ENCODE measurements around the gene PLOD2. TPM values are rescaled to one million over a fixed set of nuclear protein-coding genes. Genes with fewer than 3 reads are reported as not detected.

Gene PLOD2
- total RNA-seq, 2 experiments from 2014 or later, result 0.20 to 1.2 TPM

- Mint-ChIP-seq H3K27ac (no peak overlapping the region), H3K36me3 (no peaks in the 10 kb centered on the region), H3K9me3 (ENCODE audit: low read depth) (no peaks in the 10 kb centered on the region), H3K4me1 (no peaks in the 10 kb centered on the region), H3K27me3 (no peaks in the 10 kb centered on the region), H3K4me3 (no peak overlapping the region)
- DNase-seq (no peak), ATAC-seq (no peak)
- CTCF ChIA-PET, result no interaction called here
These were observed 68.8 kb downstream of the PLOD2 start for GRCh38 chr3:146092230-146092629.

DNA sequence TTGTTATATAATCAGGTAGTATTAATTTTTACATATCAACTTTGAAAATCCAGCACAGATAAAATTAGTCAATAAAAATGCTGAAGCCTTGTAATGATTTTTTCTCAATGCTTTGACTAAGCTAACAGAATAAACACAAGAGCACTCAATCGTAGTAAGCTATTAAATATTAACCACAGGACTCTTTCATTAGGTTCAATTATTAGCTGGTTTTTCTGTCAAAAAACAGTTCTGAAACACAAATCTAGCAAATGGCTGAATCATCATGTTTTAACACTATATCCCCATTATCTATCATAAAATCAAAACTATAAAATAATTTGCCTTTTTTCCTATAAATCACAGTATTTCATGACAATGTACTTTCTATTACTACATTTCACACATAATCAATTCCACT is 69.6 kb downstream of the PLOD2 start:
- ATAC-seq, result no peak

GRCh38 chr3:146090521-146090920 is 70.5 kb downstream of the PLOD2 start:
- CTCF ChIA-PET, result no interaction called here
- ATAC-seq (no peak), DNase-seq (no peak)
- Mint-ChIP-seq H3K27ac (no peak overlapping the region), H3K4me3 (no peak overlapping the region), H3K9me3 (ENCODE audit: low read depth) (no peaks in the 10 kb centered on the region), H3K4me1 (no peaks in the 10 kb centered on the region), H3K27me3 (no peaks in the 10 kb centered on the region), H3K36me3 (no peaks in the 10 kb centered on the region)

More for the DNA sequence above, 69.6 kb downstream of the PLOD2 start:
- CTCF ChIA-PET, result no interaction called here
- Mint-ChIP-seq H3K36me3 (no peaks in the 10 kb centered on the region), H3K4me1 (no peaks in the 10 kb centered on the region), H3K27ac (no peak overlapping the region), H3K4me3 (no peak overlapping the region), H3K9me3 (ENCODE audit: low read depth) (no peaks in the 10 kb centered on the region), H3K27me3 (no peaks in the 10 kb centered on the region)
- no peak for DNase-seq

DNA sequence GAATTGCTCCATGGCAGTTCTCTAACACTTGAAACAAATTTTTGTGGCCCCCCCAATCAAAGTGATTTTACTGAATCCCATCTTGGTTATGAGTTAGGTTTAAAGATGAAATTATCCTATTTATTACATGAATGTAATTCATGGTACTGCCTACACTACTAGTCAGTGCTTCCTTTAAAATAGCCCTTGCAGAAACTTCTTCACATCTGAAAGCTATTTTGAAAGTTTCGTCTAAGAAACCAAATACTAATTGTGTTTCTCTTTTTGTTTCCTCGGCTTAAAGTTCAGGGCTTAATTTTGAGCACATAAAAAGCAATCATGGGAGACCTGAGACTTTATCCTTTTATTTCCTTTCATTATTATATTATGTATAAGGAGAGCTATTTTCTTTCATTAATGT is 72.1 kb downstream of the PLOD2 start:
- H3K4me1 Mint-ChIP-seq, result no peaks in the 10 kb centered on the region
- DNase-seq (no peak), ATAC-seq (no peak)
- H3K27ac Mint-ChIP-seq, result no peak overlapping the region
- CTCF ChIA-PET, result no interaction called here
- H3K9me3 Mint-ChIP-seq (ENCODE audit: low read depth), result no peaks in the 10 kb centered on the region
- H3K27me3 Mint-ChIP-seq, result no peaks in the 10 kb centered on the region
- no peak overlapping the region for H3K4me3 Mint-ChIP-seq
- H3K36me3 Mint-ChIP-seq, result no peaks in the 10 kb centered on the region

- no peaks in the 10 kb centered on the region for H3K36me3 Mint-ChIP-seq
- no peaks in the 10 kb centered on the region for H3K27me3 Mint-ChIP-seq
- H3K9me3 Mint-ChIP-seq (ENCODE audit: low read depth), result no peaks in the 10 kb centered on the region
- DNase-seq (no peak), ATAC-seq (no peak)
- no peak overlapping the region for H3K4me3 Mint-ChIP-seq
- no peaks in the 10 kb centered on the region for H3K4me1 Mint-ChIP-seq
- CTCF ChIA-PET, result no interaction called here
- H3K27ac Mint-ChIP-seq, result no peak overlapping the region
These were observed 73.9 kb downstream of the PLOD2 start for GRCh38 chr3:146087116-146087515.

GRCh38 chr3:146086211-146086610 is 74.8 kb downstream of the PLOD2 start:
- CTCF ChIA-PET, result no interaction called here
- H3K27me3 Mint-ChIP-seq, result no peaks in the 10 kb centered on the region
- H3K4me1 Mint-ChIP-seq, result no peaks in the 10 kb centered on the region
- H3K36me3 Mint-ChIP-seq, result no peaks in the 10 kb centered on the region
- H3K27ac Mint-ChIP-seq, result no peak overlapping the region
- H3K4me3 Mint-ChIP-seq, result no peak overlapping the region
- ATAC-seq, result no peak
- H3K9me3 Mint-ChIP-seq (ENCODE audit: low read depth), result no peaks in the 10 kb centered on the region
- no peak for DNase-seq

DNA sequence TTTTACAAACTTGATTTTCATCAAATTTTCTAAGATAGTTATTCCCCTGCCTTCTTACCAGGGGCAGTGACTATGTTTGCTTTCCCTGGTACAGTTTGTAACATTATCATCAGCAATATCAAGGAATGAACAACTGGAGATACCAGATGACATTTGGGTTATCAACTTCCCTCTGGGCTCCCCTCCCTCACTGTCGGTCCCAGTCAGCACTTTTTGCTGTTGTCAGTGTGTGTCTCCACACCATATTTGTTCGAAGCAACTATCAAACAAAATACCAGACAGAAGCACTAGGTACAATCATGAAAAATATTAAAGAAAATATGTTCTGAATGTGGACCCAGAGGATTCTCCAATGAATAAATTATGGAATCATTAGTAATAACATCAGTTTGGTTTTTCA is 75.3 kb downstream of the PLOD2 start:
- DNase-seq (no peak), ATAC-seq (no peak)
- H3K36me3 Mint-ChIP-seq, result no peaks in the 10 kb centered on the region
- no peaks in the 10 kb centered on the region for H3K27me3 Mint-ChIP-seq
- H3K27ac Mint-ChIP-seq, result no peak overlapping the region
- no peaks in the 10 kb centered on the region for H3K4me1 Mint-ChIP-seq
- no peak overlapping the region for H3K4me3 Mint-ChIP-seq
- no peaks in the 10 kb centered on the region for H3K9me3 Mint-ChIP-seq (ENCODE audit: low read depth)
- CTCF ChIA-PET, result no interaction called here

DNA sequence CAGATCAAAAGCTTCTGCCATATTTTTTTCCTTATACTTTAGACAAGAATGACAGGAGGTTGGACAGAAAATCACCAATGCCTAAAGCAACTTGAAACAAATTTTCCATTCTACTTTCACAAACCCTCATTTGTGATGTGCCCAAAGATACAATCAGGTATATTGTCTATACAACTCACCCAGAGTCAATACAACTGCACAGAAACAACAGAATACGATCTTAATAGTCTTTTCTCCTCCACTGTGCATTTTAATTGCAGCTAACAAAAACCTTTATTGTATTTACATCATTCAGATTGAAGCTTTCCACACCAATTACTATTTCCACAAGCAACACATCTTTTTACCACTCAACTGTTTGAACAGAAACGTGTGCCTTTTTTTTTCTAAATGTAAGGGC is 80.4 kb downstream of the PLOD2 start:
- Mint-ChIP-seq H3K9me3 (ENCODE audit: low read depth) (no peaks in the 10 kb centered on the region), H3K27me3 (no peaks in the 10 kb centered on the region), H3K27ac (no peak overlapping the region), H3K4me1 (no peaks in the 10 kb centered on the region), H3K4me3 (no peak overlapping the region), H3K36me3 (no peaks in the 10 kb centered on the region)
- CTCF ChIA-PET, result no interaction called here
- DNase-seq, result no peak
- ATAC-seq, result no peak

DNA sequence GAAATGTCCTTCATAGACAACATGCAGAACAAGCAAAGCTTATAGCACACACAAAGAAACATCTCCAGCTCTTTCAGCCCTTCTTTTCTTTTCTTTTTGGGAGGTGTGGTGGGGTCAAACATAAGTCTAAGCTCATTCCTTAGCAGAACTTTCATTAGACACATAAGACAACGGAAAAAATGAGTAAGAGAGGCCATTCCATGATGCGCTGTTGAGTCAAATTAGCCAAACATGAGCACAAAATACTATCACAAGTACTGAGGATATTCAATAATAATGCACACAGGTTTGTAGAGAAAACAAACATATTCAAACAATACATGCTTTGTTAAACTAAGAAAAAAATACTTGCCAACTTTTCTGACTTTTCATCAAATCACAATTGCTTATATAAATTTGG is 83.0 kb downstream of the PLOD2 start:
- Mint-ChIP-seq H3K4me3 (no peak overlapping the region), H3K9me3 (ENCODE audit: low read depth) (no peaks in the 10 kb centered on the region), H3K27me3 (no peaks in the 10 kb centered on the region), H3K27ac (no peak overlapping the region), H3K36me3 (no peaks in the 10 kb centered on the region), H3K4me1 (no peaks in the 10 kb centered on the region)
- no peak for DNase-seq
- CTCF ChIA-PET, result no interaction called here
- no peak for ATAC-seq

GRCh38 chr3:146077181-146077580 is 83.8 kb downstream of the PLOD2 start:
- no peaks in the 10 kb centered on the region for H3K9me3 Mint-ChIP-seq (ENCODE audit: low read depth)
- H3K4me1 Mint-ChIP-seq, result no peaks in the 10 kb centered on the region
- no peak overlapping the region for H3K27ac Mint-ChIP-seq
- DNase-seq (no peak), ATAC-seq (no peak)
- no peaks in the 10 kb centered on the region for H3K27me3 Mint-ChIP-seq
- CTCF ChIA-PET, result no interaction called here
- H3K4me3 Mint-ChIP-seq, result no peak overlapping the region
- no peaks in the 10 kb centered on the region for H3K36me3 Mint-ChIP-seq

DNA sequence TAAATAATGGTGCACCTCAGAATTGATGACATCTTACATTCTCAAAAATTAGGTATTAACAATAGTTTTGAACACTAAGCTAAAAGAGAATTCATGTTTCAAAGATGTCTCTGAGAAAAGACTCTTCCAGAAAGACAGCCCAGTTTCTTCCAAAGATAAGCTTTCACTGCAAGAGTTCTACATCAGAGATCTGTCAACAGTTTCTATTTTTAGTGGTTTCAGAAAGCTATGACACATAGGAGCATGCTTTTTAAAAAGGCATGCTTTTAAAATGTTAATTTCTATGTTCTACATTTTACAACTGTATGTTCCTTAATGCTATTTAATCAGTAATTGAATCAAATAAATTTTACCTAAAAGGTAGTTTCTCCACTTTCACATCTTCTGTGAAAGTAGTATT is 88.2 kb downstream of the PLOD2 start:
- DNase-seq, result no peak
- Mint-ChIP-seq H3K4me1 (no peaks in the 10 kb centered on the region), H3K36me3 (no peaks in the 10 kb centered on the region), H3K27ac (no peak overlapping the region), H3K27me3 (no peaks in the 10 kb centered on the region), H3K4me3 (no peak overlapping the region), H3K9me3 (ENCODE audit: low read depth) (no peaks in the 10 kb centered on the region)
- ATAC-seq, result no peak
- CTCF ChIA-PET, result no interaction called here

- Mint-ChIP-seq H3K36me3 (no peaks in the 10 kb centered on the region), H3K4me3 (no peak overlapping the region), H3K27me3 (no peaks in the 10 kb centered on the region), H3K9me3 (ENCODE audit: low read depth) (no peaks in the 10 kb centered on the region), H3K27ac (no peak overlapping the region), H3K4me1 (no peaks in the 10 kb centered on the region)
- ATAC-seq (no peak), DNase-seq (no peak)
- CTCF ChIA-PET, result no interaction called here
These were observed 88.9 kb downstream of the PLOD2 start for GRCh38 chr3:146072061-146072460.

DNA sequence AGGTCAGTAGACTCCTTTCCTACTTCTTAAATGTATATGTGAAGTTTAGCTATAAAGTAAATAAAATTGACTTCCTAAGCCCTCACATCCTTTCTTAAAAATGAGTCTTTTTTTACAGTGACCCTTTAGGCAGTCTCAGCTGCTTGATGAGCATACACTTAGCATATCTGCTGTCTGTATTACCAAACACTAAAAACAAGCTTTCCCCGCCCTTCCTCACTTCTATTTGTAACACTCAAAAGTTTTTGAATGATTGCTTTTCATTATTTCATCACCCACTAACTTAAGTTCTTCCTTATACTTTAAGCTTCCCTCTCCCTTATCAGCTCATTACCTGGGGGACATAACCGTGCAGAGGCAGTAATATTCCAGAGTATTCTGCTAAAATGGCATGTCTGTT is 89.4 kb downstream of the PLOD2 start:
- H3K4me3 Mint-ChIP-seq, result no peak overlapping the region
- no peaks in the 10 kb centered on the region for H3K4me1 Mint-ChIP-seq
- DNase-seq, result no peak
- no peak for ATAC-seq
- no peak overlapping the region for H3K27ac Mint-ChIP-seq
- no peaks in the 10 kb centered on the region for H3K27me3 Mint-ChIP-seq
- H3K36me3 Mint-ChIP-seq, result no peaks in the 10 kb centered on the region
- CTCF ChIA-PET, result no interaction called here
- H3K9me3 Mint-ChIP-seq (ENCODE audit: low read depth), result no peaks in the 10 kb centered on the region

- Mint-ChIP-seq H3K27ac (no peak overlapping the region), H3K9me3 (ENCODE audit: low read depth) (no peaks in the 10 kb centered on the region), H3K4me3 (no peak overlapping the region), H3K4me1 (no peaks in the 10 kb centered on the region), H3K27me3 (peaks cover 3% of the 10 kb centered on the region), H3K36me3 (no peaks in the 10 kb centered on the region)
- no peak for DNase-seq
- no peak for ATAC-seq
- CTCF ChIA-PET, result no interaction called here
These were observed 93.9 kb downstream of the PLOD2 start for GRCh38 chr3:146067048-146067447.

GRCh38 chr3:146065573-146066006 is 95.4 kb downstream of the PLOD2 start:
- CTCF ChIA-PET, result interaction anchor here (1.1 to 2.3 kb wide), 7 partner anchors 10 to 576 kb away, joined by 3 to 18 read pairs (median 6); no protein-coding TSS in a partner anchor
- ATAC-seq (no peak), DNase-seq (no peak)
- Mint-ChIP-seq H3K27ac (no peak overlapping the region), H3K27me3 (peaks cover 3% of the 10 kb centered on the region), H3K36me3 (no peaks in the 10 kb centered on the region), H3K4me1 (no peaks in the 10 kb centered on the region), H3K9me3 (ENCODE audit: low read depth) (no peaks in the 10 kb centered on the region), H3K4me3 (no peak overlapping the region)
